ENCODE measurements around the gene TMEM217. TPM values are rescaled to one million over a fixed set of nuclear protein-coding genes. Genes with fewer than 3 reads are reported as not detected.
"Not testable (repeated sequence)": the region's sequence is repeated elsewhere in the genome, so short reads cannot be mapped to it uniquely, and the experiment has no call there.

The TMEM217 gene
- total and polyA plus RNA-seq, 2 experiments from 2014 or later: 0.87 to 2.1 TPM

GRCh38 chr6:37188962-37189510, 68.9 kb downstream of the TMEM217 start:
- peaks cover 8% of the 10 kb centered on the region for H3K4me1 ChIP-seq (ENCODE audit: insufficient read depth)
- no peak overlapping the region for H3K27ac ChIP-seq
- H3K9me3 ChIP-seq (ENCODE audit: low read depth): no peaks in the 10 kb centered on the region
- 68% methylated on average over 2 of the region's 2 CpGs for WGBS (ENCODE audit: low lambda C conversion rate, missing lambda C conversion rate)
- no peaks in the 10 kb centered on the region for H4K20me1 ChIP-seq (ENCODE audit: insufficient read depth, poor library complexity, severe bottlenecking)
- no peaks in the 10 kb centered on the region for H3K27me3 ChIP-seq
- H3K36me3 ChIP-seq (replicated peaks; ENCODE audit: insufficient read depth, low read depth): no peaks in the 10 kb centered on the region
- no peak overlapping the region for H2AFZ ChIP-seq
- TF ChIP-seq EZH2 (IDR thresholded peaks at IDR 0.05; ENCODE audit: borderline replicate concordance) (no peak), CTCF (IDR thresholded peaks at IDR 0.05; ENCODE audit: poor library complexity) (no peak), EZH2phosphoT487 (IDR thresholded peaks at IDR 0.05; ENCODE audit: low read depth, severe bottlenecking, unreplicated experiment) (no peak)
- no peak overlapping the region for H3K4me3 ChIP-seq
- DNase-seq (ENCODE audit: low spot score): no peak
- H3K79me2 ChIP-seq: no peaks in the 10 kb centered on the region
- no peak overlapping the region for H3K4me2 ChIP-seq
- no peaks in the 10 kb centered on the region for H3K9me2 ChIP-seq (replicated peaks; ENCODE audit: insufficient read depth)

GRCh38 chr6:37187321-37188022, 70.5 kb downstream of the TMEM217 start:
- WGBS (ENCODE audit: low lambda C conversion rate, missing lambda C conversion rate): 78% methylated on average over 7 of the region's 7 CpGs
- DNase-seq (ENCODE audit: low spot score): no peak
- no peaks in the 10 kb centered on the region for H3K9me3 ChIP-seq (ENCODE audit: low read depth)
- H3K27me3 ChIP-seq: no peaks in the 10 kb centered on the region
- no peaks in the 10 kb centered on the region for H3K36me3 ChIP-seq (replicated peaks; ENCODE audit: insufficient read depth, low read depth)
- H3K4me1 ChIP-seq (ENCODE audit: insufficient read depth): peaks cover 8% of the 10 kb centered on the region
- no peaks in the 10 kb centered on the region for H4K20me1 ChIP-seq (ENCODE audit: insufficient read depth, poor library complexity, severe bottlenecking)
- H3K4me3 ChIP-seq: no peak overlapping the region
- H3K4me2 ChIP-seq: no peak overlapping the region
- TF ChIP-seq CTCF (IDR thresholded peaks at IDR 0.05; ENCODE audit: poor library complexity) (no peak), EZH2 (IDR thresholded peaks at IDR 0.05; ENCODE audit: borderline replicate concordance) (no peak), EZH2phosphoT487 (IDR thresholded peaks at IDR 0.05; ENCODE audit: low read depth, severe bottlenecking, unreplicated experiment) (no peak)
- no peak overlapping the region for H3K27ac ChIP-seq
- no peaks in the 10 kb centered on the region for H3K79me2 ChIP-seq
- H3K9me2 ChIP-seq (replicated peaks; ENCODE audit: insufficient read depth): no peaks in the 10 kb centered on the region
- H2AFZ ChIP-seq: no peak overlapping the region

- H3K27me3 ChIP-seq; DNase-seq (ENCODE audit: low spot score); H3K9me2 ChIP-seq (replicated peaks; ENCODE audit: insufficient read depth); H2AFZ ChIP-seq; H3K79me2 ChIP-seq; H3K4me3 ChIP-seq; H3K4me1 ChIP-seq (ENCODE audit: insufficient read depth); H3K36me3 ChIP-seq (replicated peaks; ENCODE audit: insufficient read depth, low read depth); H3K9me3 ChIP-seq (ENCODE audit: low read depth); H3K27ac ChIP-seq; H4K20me1 ChIP-seq (ENCODE audit: insufficient read depth, poor library complexity, severe bottlenecking); H3K4me2 ChIP-seq: not testable (repeated sequence)
- WGBS (ENCODE audit: low lambda C conversion rate, missing lambda C conversion rate): 91% methylated on average over 6 of the region's 6 CpGs
Measured at GRCh38 chr6:37185949-37186720, 71.8 kb downstream of the TMEM217 start.

All from hepatocyte (in vitro differentiated cells).